GM12801 (cell line): ENCODE data around the gene TMC4.

Source experiments
- CTCF ChIP-seq: IDR thresholded peaks from one replicate; pipeline ENCODE4 v1.5.1; 2011; ENCODE audit warnings: control low read depth; ENCODE audit not compliant: insufficient read length; ENCODE audit errors: extremely low read depth

Gene TMC4

GRCh38 chr19:54127688-54128440 lies 45.1 kb downstream of the TMC4 start:
- TF ChIP-seq CTCF: no peak

- TF ChIP-seq CTCF: no peak
Measured at GRCh38 chr19:54125713-54126112, 47.2 kb downstream of the TMC4 start.

- no peak for TF ChIP-seq CTCF
Measured at GRCh38 chr19:54124393-54124792, 48.6 kb downstream of the TMC4 start.

GRCh38 chr19:54123682-54124081 lies 49.3 kb downstream of the TMC4 start:
- TF ChIP-seq CTCF: no peak

- TF ChIP-seq CTCF: no peak
Measured at GRCh38 chr19:54121259-54121658, 51.7 kb downstream of the TMC4 start.

GRCh38 chr19:54115109-54116063 lies 57.6 kb downstream of the TMC4 start, which contains the start of the genes PRPF31 and TFPT:
Gene PRPF31 (plus strand): TSS chr19:54115754. CDS start chr19:54118279, 2,525 bp downstream.
Gene TFPT (minus strand): TSS chr19:54115657. CDS start chr19:54115269, 388 bp downstream.
- TF ChIP-seq CTCF: no peak
